ENCODE results near the gene PUSL1. TPM values are rescaled to one million over a fixed set of nuclear protein-coding genes. Genes with fewer than 3 reads are reported as not detected.

PUSL1 gene
- total RNA-seq, 1 experiment from 2014 or later, result 22.7 TPM

- no TSS peak for BruUV-seq (replicated peaks)
- no peak for TF ChIP-seq CTCF (IDR thresholded peaks at IDR 0.05; ENCODE audit: unreplicated experiment)
- DNase-seq, result no peak
- H3K4me3 Mint-ChIP-seq (ENCODE audit: low read depth, unreplicated experiment), result no peak overlapping the region
- CTCF ChIA-PET, result interaction anchor here (0.6 kb wide), 1 partner anchor 1324 kb away, joined by 3 read pairs; no protein-coding TSS in a partner anchor
- no peaks in the 10 kb centered on the region for H3K9me3 Mint-ChIP-seq (ENCODE audit: low read depth, unreplicated experiment)
- H3K27me3 Mint-ChIP-seq (ENCODE audit: unreplicated experiment), result no peaks in the 10 kb centered on the region
- H3K27ac Mint-ChIP-seq (ENCODE audit: unreplicated experiment), result no peak overlapping the region
- peaks cover 10% of the 10 kb centered on the region for H3K4me1 Mint-ChIP-seq (ENCODE audit: low read depth, unreplicated experiment)
- H3K36me3 Mint-ChIP-seq (ENCODE audit: insufficient read depth, unreplicated experiment), result peaks cover 16% of the 10 kb centered on the region
- intact Hi-C loops (cut with micrococcal nuclease; ENCODE audit: unreplicated experiment), result no loop called here
Measured at GRCh38 chr1:1286313-1287261, 21.8 kb upstream of the PUSL1 start.

- H3K27ac Mint-ChIP-seq (ENCODE audit: unreplicated experiment), result no peak overlapping the region
- TF ChIP-seq CTCF (IDR thresholded peaks at IDR 0.05; ENCODE audit: unreplicated experiment), result no peak
- BruUV-seq (replicated peaks), result no TSS peak
- no peaks in the 10 kb centered on the region for H3K27me3 Mint-ChIP-seq (ENCODE audit: unreplicated experiment)
- CTCF ChIA-PET, result no interaction called here
- H3K4me3 Mint-ChIP-seq (ENCODE audit: low read depth, unreplicated experiment), result no peak overlapping the region
- peaks cover 22% of the 10 kb centered on the region for H3K36me3 Mint-ChIP-seq (ENCODE audit: insufficient read depth, unreplicated experiment)
- H3K9me3 Mint-ChIP-seq (ENCODE audit: low read depth, unreplicated experiment), result no peaks in the 10 kb centered on the region
- DNase-seq, result no peak
- intact Hi-C loops (cut with micrococcal nuclease; ENCODE audit: unreplicated experiment), result no loop called here
- H3K4me1 Mint-ChIP-seq (ENCODE audit: low read depth, unreplicated experiment), result peaks cover 1% of the 10 kb centered on the region
Measured at GRCh38 chr1:1287288-1288110, 20.9 kb upstream of the PUSL1 start.

- CTCF ChIA-PET, result interaction anchor here (0.7 to 2.8 kb wide), 3 partner anchors 17 to 221 kb away, joined by 5 to 17 read pairs (median 5); partner anchors contain the start of gene UBE2J2
- no peak overlapping the region for H3K27ac Mint-ChIP-seq (ENCODE audit: unreplicated experiment)
- peak; percentile 71 for TF ChIP-seq CTCF (IDR thresholded peaks at IDR 0.05; ENCODE audit: unreplicated experiment)
Measured at GRCh38 chr1:1290238-1290731, 18.1 kb upstream of the PUSL1 start.

GRCh38 chr1:1291023-1291528 lies 17.3 kb upstream of the PUSL1 start:
- peak; percentile 55 for DNase-seq
- Mint-ChIP-seq H3K4me3 (ENCODE audit: low read depth, unreplicated experiment) (no peak overlapping the region), H3K9me3 (ENCODE audit: low read depth, unreplicated experiment) (no peaks in the 10 kb centered on the region), H3K36me3 (ENCODE audit: insufficient read depth, unreplicated experiment) (peaks cover 22% of the 10 kb centered on the region), H3K27ac (ENCODE audit: unreplicated experiment) (no peak overlapping the region), H3K27me3 (ENCODE audit: unreplicated experiment) (no peaks in the 10 kb centered on the region), H3K4me1 (ENCODE audit: low read depth, unreplicated experiment) (no peaks in the 10 kb centered on the region)
- CTCF ChIA-PET, result interaction anchor here (1.0 to 2.8 kb wide), 6 partner anchors 9 to 231 kb away, joined by 3 to 17 read pairs (median 4); no protein-coding TSS in a partner anchor
- TF ChIP-seq CTCF (IDR thresholded peaks at IDR 0.05; ENCODE audit: unreplicated experiment), result no peak
- intact Hi-C loops (cut with micrococcal nuclease; ENCODE audit: unreplicated experiment), result no loop called here
- BruUV-seq (replicated peaks), result no TSS peak

More at GRCh38 chr1:1290238-1290731, 18.1 kb upstream of the PUSL1 start:
- Mint-ChIP-seq H3K36me3 (ENCODE audit: insufficient read depth, unreplicated experiment) (peaks cover 20% of the 10 kb centered on the region), H3K4me1 (ENCODE audit: low read depth, unreplicated experiment) (no peaks in the 10 kb centered on the region), H3K9me3 (ENCODE audit: low read depth, unreplicated experiment) (no peaks in the 10 kb centered on the region), H3K27me3 (ENCODE audit: unreplicated experiment) (no peaks in the 10 kb centered on the region), H3K4me3 (ENCODE audit: low read depth, unreplicated experiment) (no peak overlapping the region)
- DNase-seq, result peak; percentile 85
- intact Hi-C loops (cut with micrococcal nuclease; ENCODE audit: unreplicated experiment), result no loop called here
- no TSS peak for BruUV-seq (replicated peaks)

Data from Calu3 (cell line).